Measurements from ENCODE around the gene XXYLT1. TPM values are rescaled to one million over a fixed set of nuclear protein-coding genes. Genes with fewer than 3 reads are reported as not detected.

The XXYLT1 gene
- total RNA-seq, 1 experiment from 2014 or later, result 25.5 TPM

- H4K20me1 ChIP-seq (ENCODE audit: low read length), result no peaks in the 10 kb centered on the region
- no peak for DNase-seq
- no peaks in the 10 kb centered on the region for H3K9me2 ChIP-seq (replicated peaks; ENCODE audit: low read length)
- no peak overlapping the region for H3K4me3 ChIP-seq (ENCODE audit: low read length)
- TF ChIP-seq CTCF (conservative IDR thresholded peaks at IDR 0.05; ENCODE audit: low read depth, low read length) (no peak), EZH2 (IDR thresholded peaks at IDR 0.05; ENCODE audit: low read length, unreplicated experiment) (no peak), EZH2phosphoT487 (IDR thresholded peaks at IDR 0.05; ENCODE audit: borderline replicate concordance, low read length) (no peak)
- peaks cover 2% of the 10 kb centered on the region; the same call in 1 of the 2 replicates for H3K36me3 ChIP-seq (ENCODE audit: low read depth, low read length)
- no peak overlapping the region for H2AFZ ChIP-seq (ENCODE audit: low read length)
- intact Hi-C loops (cut with micrococcal nuclease), result no loop called here
- ChIA-PET CTCF (interaction anchor here (0.9 kb wide), 1 partner anchor 614 kb away, joined by 3 read pairs; no protein-coding TSS in a partner anchor), POLR2A (ENCODE audit: unreplicated experiment) (interaction anchor here (0.6 kb wide), 3 partner anchors 8 to 484 kb away, joined by 4 to 6 read pairs (median 5); partner anchors contain the start of gene XXYLT1)
- no peaks in the 10 kb centered on the region for H3K9me3 ChIP-seq (ENCODE audit: low read length)
- H3K4me2 ChIP-seq (ENCODE audit: low read length), result no peak overlapping the region
- H3K4me1 ChIP-seq (ENCODE audit: insufficient read depth, low read length), result no peaks in the 10 kb centered on the region
- H3K27ac ChIP-seq (ENCODE audit: low read length), result no peak overlapping the region
- no peaks in the 10 kb centered on the region for H3F3A ChIP-seq (ENCODE audit: low read length, unreplicated experiment)
- no TSS peak for BruUV-seq (replicated peaks)
- no peaks in the 10 kb centered on the region for H3K27me3 ChIP-seq (ENCODE audit: low read length)
- no peaks in the 10 kb centered on the region for H3K79me2 ChIP-seq (ENCODE audit: low read length)
- no peak for ATAC-seq
- H3K9ac ChIP-seq (ENCODE audit: low read length), result no peak overlapping the region
Measured at GRCh38 chr3:195302431-195302830, 31.5 kb upstream of the XXYLT1 start.

DNA sequence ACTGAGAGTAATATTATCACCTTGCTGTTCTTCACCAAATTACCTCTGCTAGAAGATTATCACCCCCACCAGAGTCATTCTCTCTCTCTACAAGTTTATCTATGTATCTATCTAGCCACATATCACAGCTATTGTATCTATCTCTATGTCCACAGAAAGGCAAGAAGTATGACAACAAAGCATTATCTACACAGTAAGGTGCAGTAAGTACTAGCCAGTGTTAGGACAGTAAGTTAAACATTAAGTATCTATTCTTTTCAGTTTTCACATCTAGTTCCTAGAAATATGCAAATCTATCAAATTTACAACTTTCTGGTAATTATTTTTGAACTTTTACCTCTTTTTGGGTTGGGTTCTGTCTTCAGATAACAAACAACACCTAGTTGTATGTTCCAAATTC, 26.5 kb upstream of the XXYLT1 start:
- Histone ChIP-seq H3K9me3 (ENCODE audit: low read length) (no peaks in the 10 kb centered on the region), H3K9me2 (replicated peaks; ENCODE audit: low read length) (no peaks in the 10 kb centered on the region), H3K27me3 (ENCODE audit: low read length) (no peaks in the 10 kb centered on the region), H2AFZ (ENCODE audit: low read length) (no peak overlapping the region), H3K4me2 (ENCODE audit: low read length) (no peak overlapping the region), H3K27ac (ENCODE audit: low read length) (no peak overlapping the region), H4K20me1 (ENCODE audit: low read length) (no peaks in the 10 kb centered on the region), H3K4me1 (ENCODE audit: insufficient read depth, low read length) (no peaks in the 10 kb centered on the region), H3K4me3 (ENCODE audit: low read length) (no peak overlapping the region), H3K36me3 (ENCODE audit: low read depth, low read length) (peaks cover 2% of the 10 kb centered on the region; the same call in 1 of the 2 replicates), H3K9ac (ENCODE audit: low read length) (no peak overlapping the region), H3K79me2 (ENCODE audit: low read length) (no peaks in the 10 kb centered on the region), H3F3A (ENCODE audit: low read length, unreplicated experiment) (no peaks in the 10 kb centered on the region)
- ATAC-seq (no peak), DNase-seq (no peak)
- BruUV-seq (replicated peaks), result no TSS peak
- intact Hi-C loops (cut with micrococcal nuclease), result no loop called here
- ChIA-PET CTCF (no interaction called here), POLR2A (ENCODE audit: unreplicated experiment) (interaction anchor here (0.6 kb wide), 1 partner anchor 82 kb away, joined by 4 read pairs; no protein-coding TSS in a partner anchor)
- TF ChIP-seq CTCF (conservative IDR thresholded peaks at IDR 0.05; ENCODE audit: low read depth, low read length), result no peak
- TF ChIP-seq EZH2phosphoT487 (IDR thresholded peaks at IDR 0.05; ENCODE audit: borderline replicate concordance, low read length), result no peak
- TF ChIP-seq EZH2 (IDR thresholded peaks at IDR 0.05; ENCODE audit: low read length, unreplicated experiment), result no peak

GRCh38 chr3:195296662-195297061, 25.7 kb upstream of the XXYLT1 start:
- Histone ChIP-seq H3K36me3 (ENCODE audit: low read depth, low read length) (peaks cover 2% of the 10 kb centered on the region; the same call in 1 of the 2 replicates), H3K27me3 (ENCODE audit: low read length) (no peaks in the 10 kb centered on the region), H3F3A (ENCODE audit: low read length, unreplicated experiment) (no peaks in the 10 kb centered on the region), H3K9ac (ENCODE audit: low read length) (no peak overlapping the region), H3K9me2 (replicated peaks; ENCODE audit: low read length) (no peaks in the 10 kb centered on the region), H3K27ac (ENCODE audit: low read length) (no peak overlapping the region), H3K9me3 (ENCODE audit: low read length) (no peaks in the 10 kb centered on the region), H3K4me3 (ENCODE audit: low read length) (no peak overlapping the region), H4K20me1 (ENCODE audit: low read length) (no peaks in the 10 kb centered on the region), H3K79me2 (ENCODE audit: low read length) (no peaks in the 10 kb centered on the region), H3K4me2 (ENCODE audit: low read length) (no peak overlapping the region), H2AFZ (ENCODE audit: low read length) (no peak overlapping the region), H3K4me1 (ENCODE audit: insufficient read depth, low read length) (no peaks in the 10 kb centered on the region)
- intact Hi-C loops (cut with micrococcal nuclease), result no loop called here
- no TSS peak for BruUV-seq (replicated peaks)
- no peak for ATAC-seq
- CTCF ChIA-PET, result no interaction called here
- no peak for DNase-seq
- POLR2A ChIA-PET (ENCODE audit: unreplicated experiment), result no interaction called here
- TF ChIP-seq EZH2 (IDR thresholded peaks at IDR 0.05; ENCODE audit: low read length, unreplicated experiment), result no peak
- TF ChIP-seq EZH2phosphoT487 (IDR thresholded peaks at IDR 0.05; ENCODE audit: borderline replicate concordance, low read length), result no peak
- TF ChIP-seq CTCF (conservative IDR thresholded peaks at IDR 0.05; ENCODE audit: low read depth, low read length), result no peak
